ENCODE results near the gene LENG9.

LENG9 gene

GRCh38 chr19:54418930-54419800 lies 44.4 kb downstream of the LENG9 start:
- no peak for DNase-seq

DNA sequence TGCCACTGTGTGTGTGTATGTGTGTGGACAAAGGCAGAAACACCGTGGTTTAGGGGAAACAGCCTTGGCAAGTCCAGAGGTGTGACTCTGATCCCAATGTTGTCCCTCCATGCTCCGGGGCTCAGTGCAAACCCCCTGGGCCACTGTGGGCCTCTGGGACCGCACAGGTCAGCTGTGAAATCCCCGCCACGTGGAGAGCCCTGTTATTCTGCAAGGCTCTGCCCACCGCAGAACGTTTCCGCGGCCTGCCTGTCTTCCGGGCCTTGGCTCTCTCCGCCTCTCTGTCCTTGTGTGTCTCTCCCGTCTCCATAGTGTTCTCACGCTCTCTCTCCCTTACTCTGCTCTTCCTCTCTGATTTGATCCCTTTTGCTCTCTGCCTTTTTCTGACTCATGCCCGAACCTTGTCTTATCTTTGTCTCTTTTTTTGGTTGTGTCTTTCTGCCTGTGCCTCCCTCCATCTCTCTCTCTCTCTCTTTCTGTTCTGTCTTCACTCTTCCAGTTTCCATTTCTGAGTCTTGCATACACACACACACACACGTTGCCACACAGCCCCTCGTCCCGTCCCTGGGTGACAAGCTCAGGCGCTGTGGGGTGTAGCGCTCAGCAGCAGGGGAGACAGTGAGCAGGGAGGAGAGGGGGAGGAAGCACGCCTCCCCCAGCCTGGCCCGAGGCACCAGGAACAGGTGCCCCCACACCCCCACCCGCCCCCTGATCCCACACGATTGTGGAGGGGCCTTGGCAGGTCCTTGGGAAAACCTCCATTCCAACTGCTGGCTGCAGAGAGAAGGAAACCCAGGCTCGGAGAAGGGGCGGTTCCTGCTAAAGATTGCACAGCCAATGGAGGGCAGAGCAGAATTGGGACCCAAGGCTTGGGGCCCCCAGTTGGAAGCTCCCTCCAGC lies 45.3 kb downstream of the LENG9 start:
- peak; percentile 44 for DNase-seq

DNA sequence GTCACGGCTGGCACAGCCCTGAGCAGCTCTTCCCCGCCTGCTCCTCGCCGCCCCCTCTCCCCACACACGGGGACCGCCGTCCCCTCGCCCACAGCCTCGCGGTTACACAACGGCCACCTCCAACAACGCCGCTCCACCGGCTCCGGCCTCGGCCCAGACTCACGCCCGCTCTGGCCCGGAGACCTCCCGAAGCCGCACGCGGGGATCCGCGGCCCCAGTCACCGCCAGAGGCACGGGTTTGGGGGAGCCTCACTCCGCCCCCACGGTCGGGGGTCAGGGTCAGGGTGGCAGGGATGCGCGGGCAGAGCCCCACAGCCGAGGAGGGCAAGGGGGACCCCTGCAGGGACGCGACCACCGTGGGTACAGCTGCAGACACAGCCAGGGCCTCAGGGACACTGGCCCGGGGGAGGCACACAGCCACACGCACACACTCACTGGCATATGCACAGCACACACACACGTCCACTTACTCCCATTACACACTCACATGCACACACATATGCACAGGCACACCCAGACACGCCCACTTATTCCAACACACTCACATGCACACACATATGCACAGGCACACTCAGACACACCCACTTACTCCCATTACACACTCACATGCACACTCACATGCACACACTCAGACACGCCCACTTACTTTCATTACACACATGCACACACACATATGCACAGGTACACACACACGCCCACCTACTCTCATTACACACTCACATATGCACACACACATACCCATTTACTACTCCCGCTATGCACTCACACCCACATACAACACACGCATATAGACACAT lies 46.7 kb downstream of the LENG9 start:
- no peak for DNase-seq

- DNase-seq: no peak
These were observed 47.5 kb downstream of the LENG9 start for GRCh38 chr19:54415901-54416673.

GRCh38 chr19:54415208-54415900 lies 48.2 kb downstream of the LENG9 start, which contains the start of gene TTYH1:
TSS of gene TTYH1 (plus strand) at chr19:54415464. CDS start at chr19:54415553, 89 bp downstream.
- DNase-seq: peak; percentile 24

DNA sequence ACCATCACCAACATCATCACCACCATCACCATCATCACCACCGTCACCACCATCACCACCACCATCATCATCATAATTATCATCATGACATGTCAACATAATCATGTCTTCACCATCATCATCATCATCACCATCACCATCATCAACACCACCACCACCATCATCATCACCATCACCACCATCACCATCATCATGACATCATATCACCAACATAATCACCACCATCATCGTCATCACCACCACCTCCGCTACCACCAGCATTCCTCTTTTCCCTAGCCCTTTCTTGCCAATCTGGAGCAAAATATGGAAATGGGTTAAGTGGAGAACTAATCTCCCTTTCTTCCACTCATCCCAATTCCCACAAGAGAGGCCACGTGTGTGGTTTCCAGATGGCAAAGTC lies 49.4 kb downstream of the LENG9 start:
- DNase-seq: no peak

GRCh38 chr19:54412877-54413276 lies 50.7 kb downstream of the LENG9 start:
- no peak for DNase-seq
